HG02973 (cell line): ENCODE measurements around the gene C8G.

Experiments
- ATAC-seq: cut with Tn5 transposase; IDR thresholded peaks from one replicate; pipeline ENCODE4 v1.9.1; 2021; ENCODE audit warnings: moderate library complexity; ENCODE audit not compliant: unreplicated experiment

The C8G gene

GRCh38 chr9:136944519-136945332 lies at the start of gene C8G, which contains the start of gene FBXW5:
Gene C8G, plus strand, starts transcription at chr9:136945243. Its CDS starts 78 bp downstream, at chr9:136945321.
Gene FBXW5, minus strand, starts transcription at chr9:136944738. Its CDS starts 655 bp downstream, at chr9:136944083.
- peak; percentile 55 for ATAC-seq

- no peak for ATAC-seq
These were observed 49.0 kb upstream of the C8G start for GRCh38 chr9:136896027-136896426.

- no peak for ATAC-seq
These were observed 46.5 kb upstream of the C8G start for GRCh38 chr9:136898483-136899100.

- ATAC-seq, result no peak
These were observed 45.8 kb upstream of the C8G start for GRCh38 chr9:136899196-136899595.

- ATAC-seq, result no peak
These were observed 44.5 kb upstream of the C8G start for GRCh38 chr9:136900556-136900955.

GRCh38 chr9:136900988-136901515 lies 44.0 kb upstream of the C8G start:
- no peak for ATAC-seq

- ATAC-seq, result peak; percentile 41
These were observed 43.4 kb upstream of the C8G start for GRCh38 chr9:136901516-136902258.

GRCh38 chr9:136902259-136902821 lies 42.7 kb upstream of the C8G start:
- ATAC-seq, result peak; percentile 52

GRCh38 chr9:136903041-136903554 lies 41.9 kb upstream of the C8G start:
- ATAC-seq, result no peak

- no peak for ATAC-seq
These were observed 38.8 kb upstream of the C8G start for GRCh38 chr9:136906266-136906665.

- no peak for ATAC-seq
These were observed 37.8 kb upstream of the C8G start for GRCh38 chr9:136907011-136907914.

GRCh38 chr9:136910197-136910900 lies 34.7 kb upstream of the C8G start:
- no peak for ATAC-seq

- ATAC-seq, result no peak
These were observed 34.2 kb upstream of the C8G start for GRCh38 chr9:136910901-136911245.

- no peak for ATAC-seq
These were observed 31.2 kb upstream of the C8G start for GRCh38 chr9:136913701-136914438.

GRCh38 chr9:136915632-136916329 lies 29.3 kb upstream of the C8G start:
- no peak for ATAC-seq

- ATAC-seq, result no peak
These were observed 28.5 kb upstream of the C8G start for GRCh38 chr9:136916330-136917184.

- ATAC-seq, result no peak
These were observed 27.1 kb upstream of the C8G start for GRCh38 chr9:136917902-136918301.
